GM20000 (cell line): ENCODE data around the gene DEPDC4.

Experiments used
- DNase-seq: peaks from one replicate; pipeline ENCODE4 v3.0.0; 2012; ENCODE audit warnings: low spot score
- CTCF ChIP-seq: IDR thresholded peaks from 2 replicates; pipeline ENCODE4 v1.5.1; 2012; ENCODE audit warnings: mild to moderate bottlenecking, control low read depth; ENCODE audit errors: extremely low read depth, missing control alignments

Gene DEPDC4

DNA sequence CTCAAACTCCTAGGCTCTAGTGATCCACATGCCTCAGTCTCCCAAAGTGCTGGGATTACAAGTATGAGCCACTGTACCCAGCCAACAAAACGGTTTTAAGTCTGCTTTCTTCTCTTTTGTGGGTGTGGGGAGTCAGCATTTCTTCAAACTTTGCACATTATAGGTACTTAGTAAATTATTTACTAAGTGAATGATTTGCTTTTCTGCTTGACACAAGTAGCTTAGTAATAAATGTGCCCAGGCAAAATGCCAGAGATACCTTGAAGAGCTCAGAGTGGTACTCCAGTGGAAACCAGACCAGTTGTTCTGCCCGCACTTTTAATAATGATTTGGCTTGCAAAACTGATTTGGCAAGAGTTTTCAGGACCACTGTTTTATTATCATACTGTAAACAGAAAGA lies 15.0 kb downstream of the DEPDC4 start:
- no peak for TF ChIP-seq CTCF
- DNase-seq: no peak

DNA sequence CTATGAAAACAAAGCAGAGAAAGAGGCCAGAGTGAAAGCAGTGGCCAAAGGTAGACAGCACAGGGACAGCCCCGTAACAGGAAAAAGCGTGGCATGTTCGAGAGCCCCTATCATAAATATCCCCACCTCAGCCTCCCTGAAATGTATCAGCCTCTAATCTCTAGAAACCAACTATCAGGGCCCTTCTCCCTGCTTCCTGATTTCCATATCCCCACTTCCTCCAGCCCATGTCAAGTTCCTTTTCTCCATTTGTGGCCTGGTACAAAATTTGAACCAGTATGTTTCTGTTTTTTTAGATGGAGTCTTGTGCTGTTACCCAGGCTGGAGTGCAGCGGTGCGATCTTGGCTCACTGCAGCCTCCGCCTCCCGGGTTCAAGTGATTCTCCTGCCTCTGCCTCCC lies 16.9 kb downstream of the DEPDC4 start:
- no peak for DNase-seq
- TF ChIP-seq CTCF: no peak

GRCh38 chr12:100248886-100249285 lies 18.0 kb downstream of the DEPDC4 start:
- no peak for DNase-seq
- no peak for TF ChIP-seq CTCF

DNA sequence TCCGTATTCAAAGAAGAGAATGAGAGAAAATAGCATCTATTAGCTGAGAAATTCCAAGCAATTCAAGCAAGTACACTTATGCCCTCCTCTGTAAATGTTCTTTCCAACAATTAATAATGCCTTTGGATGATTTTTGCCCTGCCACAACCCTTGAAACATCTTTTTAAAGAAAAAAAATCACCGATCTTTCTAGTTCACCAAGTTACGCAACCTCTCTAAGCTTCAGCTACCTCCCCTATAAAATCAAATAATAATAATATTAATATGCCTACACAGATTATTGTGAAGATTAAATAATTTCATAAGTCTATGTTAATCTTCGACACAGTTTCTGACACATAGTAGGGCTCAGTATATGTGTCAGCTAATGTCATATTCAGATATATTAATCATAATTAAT lies 19.1 kb downstream of the DEPDC4 start:
- no peak for TF ChIP-seq CTCF
- DNase-seq: no peak

DNA sequence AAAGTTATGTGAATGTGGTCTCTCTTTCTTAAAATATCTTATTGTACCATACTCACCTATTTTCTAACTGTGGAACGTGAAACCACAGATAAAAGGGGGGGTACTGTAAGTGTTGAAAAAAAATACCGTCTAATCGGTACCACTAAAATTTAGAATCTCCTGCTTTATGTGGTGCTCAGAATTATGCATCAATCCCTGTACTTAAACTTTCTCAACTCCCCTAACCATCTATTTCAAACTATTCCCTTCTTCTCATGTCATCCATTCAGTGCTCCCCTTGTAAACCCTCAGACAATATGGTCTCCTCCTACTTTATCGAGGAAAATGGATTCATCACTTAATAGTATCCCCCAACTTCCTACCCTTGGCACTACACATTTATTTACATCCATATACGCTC lies 23.7 kb downstream of the DEPDC4 start:
- TF ChIP-seq CTCF: no peak
- no peak for DNase-seq

GRCh38 chr12:100239589-100239988 lies 27.3 kb downstream of the DEPDC4 start:
- no peak for TF ChIP-seq CTCF
- no peak for DNase-seq

- no peak for TF ChIP-seq CTCF
- no peak for DNase-seq
Observed at GRCh38 chr12:100238801-100239200, 28.1 kb downstream of the DEPDC4 start.
